Thymus (tissue), 11 donors: Measurements from ENCODE around the gene ARL1. TPM values are rescaled to one million over a fixed set of nuclear protein-coding genes. Genes with fewer than 3 reads are reported as not detected.
"Not testable (repeated sequence)": the region's sequence is repeated elsewhere in the genome, so short reads cannot be mapped to it uniquely, and the experiment has no call there.

Experiments used
- DNase-seq, 9 donors: peaks; one replicate each; pipeline ENCODE4 v3.0.0-alpha.2; 2013; ENCODE audit warnings: low spot score in 9 of 9, low read depth in 6 of 9, missing footprints in 1 of 9
- H3K27ac ChIP-seq, 2 donors: one replicate each; pipeline ENCODE4 v1.5.1; 2013; ENCODE audit warnings: control low read depth in 1 of 2, low read depth in 1 of 2, low read length in 1 of 2, mild to moderate bottlenecking in 1 of 2, moderate library complexity in 1 of 2
- H3K27me3 ChIP-seq, 2 donors: one replicate each; pipeline ENCODE4 v1.5.1; 2013; ENCODE audit warnings: low read length in 1 of 2; ENCODE audit not compliant: control insufficient read depth in 2 of 2, insufficient read depth in 1 of 2
- H3K36me3 ChIP-seq, 2 donors: one replicate each; pipeline ENCODE4 v1.5.1; 2013; ENCODE audit warnings: low read length in 1 of 2, mild to moderate bottlenecking in 1 of 2, moderate library complexity in 1 of 2; ENCODE audit not compliant: control insufficient read depth in 2 of 2, insufficient read depth in 2 of 2
- H3K4me1 ChIP-seq, 2 donors: one replicate each; pipeline ENCODE4 v1.5.1; 2013; ENCODE audit warnings: low read length in 2 of 2; ENCODE audit not compliant: control insufficient read depth in 2 of 2, insufficient read depth in 2 of 2
- H3K4me3 ChIP-seq, 2 donors: one replicate each; pipeline ENCODE4 v1.5.1; 2013; ENCODE audit warnings: low read length in 2 of 2, control low read depth in 1 of 2, mild to moderate bottlenecking in 1 of 2
- H3K9me3 ChIP-seq, 2 donors: one replicate each; pipeline ENCODE4 v1.5.1; 2013; ENCODE audit warnings: low read length in 1 of 2, mild to moderate bottlenecking in 1 of 2; ENCODE audit not compliant: control insufficient read depth in 2 of 2, insufficient read depth in 1 of 2
- WGBS: extraction: QIAGEN DNeasy Blood & Tissue Kit; methylation state at CpG from one replicate; pipeline ENCODE4 v1.1.7; 2013; 5-methylcytosine and 5-hydroxymethylcytosine counted together
- polyA plus RNA-seq: library from polyadenylated mRNA; stranded (reverse); fragments of 200-250 nt; gene quantifications from one replicate; pipeline ENCODE4 v1.2.3, GENCODE V29; 2013
- total RNA-seq: library from RNA; stranded (reverse); fragments of 120-200 nt; gene quantifications from one replicate; pipeline ENCODE4 v1.2.4, GENCODE V29; 2013
- donor health status: healthy.

The ARL1 gene
- total and polyA plus RNA-seq, 2 donors: 31.6 to 46.6 TPM

GRCh38 chr12:101415228-101415627 is 7.7 kb upstream of the ARL1 start:
- Histone ChIP-seq H3K27me3 (no peaks in the 10 kb centered on the region), H3K4me1 (no peaks in the 10 kb centered on the region), H3K4me3 (no peak overlapping the region), H3K27ac (no peak overlapping the region), H3K9me3 (no peaks in the 10 kb centered on the region), H3K36me3 (no peaks in the 10 kb centered on the region)
- DNase-seq: no peak
- 97% methylated on average over 1 of the region's 1 CpG for WGBS

DNA sequence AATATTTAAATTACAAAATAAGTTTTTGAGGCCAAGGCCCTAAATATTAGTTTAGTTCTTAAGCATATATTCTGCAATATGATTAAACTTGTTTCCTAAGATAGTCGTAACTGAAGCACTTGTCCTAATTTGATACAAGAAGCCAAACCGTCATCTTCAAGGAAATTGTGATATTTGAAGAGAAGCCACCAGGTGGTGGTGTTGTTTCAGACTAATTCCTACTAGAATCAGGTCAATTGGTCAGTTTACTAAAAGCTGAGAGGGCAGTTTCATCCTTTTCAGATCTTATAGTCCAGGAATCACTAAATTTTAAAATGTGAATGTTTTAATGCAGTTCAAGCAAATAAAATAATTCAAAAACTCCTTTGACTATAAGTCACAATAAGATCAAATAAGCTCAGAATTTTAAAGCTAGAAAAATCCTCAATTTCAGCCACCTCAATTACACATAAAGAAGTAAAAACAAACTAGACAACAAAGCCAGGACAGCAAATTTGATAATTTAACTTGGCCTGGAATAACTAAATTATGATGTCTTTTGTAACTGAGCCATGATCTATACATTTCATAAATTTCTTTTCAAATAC is 7.1 kb upstream of the ARL1 start:
- Histone ChIP-seq H3K36me3 (no peaks in the 10 kb centered on the region), H3K27ac (no peak overlapping the region), H3K9me3 (no peaks in the 10 kb centered on the region), H3K4me1 (no peaks in the 10 kb centered on the region), H3K27me3 (no peaks in the 10 kb centered on the region), H3K4me3 (no peak overlapping the region)
- DNase-seq: peak in 6 of 9 donors; percentile 4 to 38 (median 10)
- 4% methylated on average over 2 of the region's 2 CpGs for WGBS

- DNase-seq, H3K36me3 ChIP-seq, H3K4me1 ChIP-seq, H3K27me3 ChIP-seq, H3K4me3 ChIP-seq, H3K27ac ChIP-seq, H3K9me3 ChIP-seq: not testable (repeated sequence)
- 97% methylated on average over 8 of the region's 8 CpGs for WGBS
These were observed 2.6 kb upstream of the ARL1 start for GRCh38 chr12:101410169-101410568.

GRCh38 chr12:101407049-101407435 is 530 bp downstream of the ARL1 start:
- peaks cover 0 to 2% of the 10 kb centered on the region in 2 donors for H3K9me3 ChIP-seq
- under 1% methylated on average over 18 of the region's 18 CpGs for WGBS
- peak overlapping the region; percentile 63 to 98 for H3K4me3 ChIP-seq
- peak overlapping the region; percentile 77 to 88 for H3K27ac ChIP-seq
- H3K36me3 ChIP-seq: peaks cover 0 to 2% of the 10 kb centered on the region in 2 donors
- H3K4me1 ChIP-seq: peaks cover 3 to 4% of the 10 kb centered on the region in 2 donors
- no peaks in the 10 kb centered on the region for H3K27me3 ChIP-seq
- DNase-seq: peak in 8 of 9 donors; percentile 1 to 53 (median 22)

GRCh38 chr12:101391181-101391580 is 16.4 kb downstream of the ARL1 start:
- WGBS: 77% methylated on average over 3 of the region's 3 CpGs

DNA sequence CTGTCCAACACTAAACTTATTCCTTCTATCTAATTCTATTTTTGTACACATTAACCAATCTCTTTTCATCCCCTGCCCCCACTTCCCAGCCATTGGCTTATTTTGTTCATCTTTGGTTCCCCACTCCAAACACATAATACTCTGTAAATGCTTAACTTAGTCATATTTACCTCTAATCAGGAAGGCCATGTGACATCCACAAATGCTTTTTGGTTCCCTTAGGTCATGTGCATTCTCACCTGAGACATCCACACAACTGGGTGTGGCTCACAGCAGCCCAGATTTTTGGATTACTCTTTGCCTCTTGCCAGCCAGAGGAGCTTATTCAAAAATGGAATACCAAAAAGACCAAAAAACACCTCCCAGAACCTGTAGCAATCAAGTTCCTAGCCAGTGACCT is 28.4 kb downstream of the ARL1 start:
- Histone ChIP-seq H3K4me3 (no peak overlapping the region), H3K27me3 (no peaks in the 10 kb centered on the region), H3K9me3 (no peaks in the 10 kb centered on the region), H3K27ac (no peak overlapping the region), H3K36me3 (peaks cover 13 to 35% of the 10 kb centered on the region in 2 donors), H3K4me1 (no peaks in the 10 kb centered on the region)
- DNase-seq: no peak

More at GRCh38 chr12:101391181-101391580, 16.4 kb downstream of the ARL1 start:
- H3K9me3 ChIP-seq, H3K4me3 ChIP-seq, H3K27ac ChIP-seq, H3K4me1 ChIP-seq, H3K27me3 ChIP-seq, DNase-seq: not testable (repeated sequence)
- H3K36me3 ChIP-seq: peaks cover 8 to 38% of the 10 kb centered on the region in 2 donors

DNA sequence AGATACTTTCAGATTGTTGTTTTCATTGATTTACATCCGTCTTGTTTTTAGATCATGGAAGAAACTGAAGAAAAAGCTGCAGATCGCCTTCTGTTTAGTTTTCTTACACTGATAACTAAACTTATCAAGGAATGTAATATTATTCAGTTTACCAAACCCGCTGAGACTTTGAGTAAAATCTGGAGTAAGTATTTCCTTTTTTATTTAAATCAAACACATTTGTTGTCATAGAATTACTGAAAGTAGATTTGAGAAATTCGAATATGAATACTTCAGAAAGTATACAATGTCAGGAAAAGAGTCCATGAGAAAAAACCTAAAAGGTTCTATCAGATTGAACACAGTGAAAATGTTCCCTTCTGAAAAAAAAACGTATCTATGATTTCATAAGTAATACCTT is 32.0 kb downstream of the ARL1 start:
- 95% methylated on average over 5 of the region's 5 CpGs for WGBS
- H3K4me1 ChIP-seq: no peaks in the 10 kb centered on the region
- H3K27me3 ChIP-seq: no peaks in the 10 kb centered on the region
- H3K9me3 ChIP-seq: no peaks in the 10 kb centered on the region
- H3K4me3 ChIP-seq: no peak overlapping the region
- H3K27ac ChIP-seq: no peak overlapping the region
- DNase-seq: no peak
- H3K36me3 ChIP-seq: peaks cover 11 to 46% of the 10 kb centered on the region in 2 donors

DNA sequence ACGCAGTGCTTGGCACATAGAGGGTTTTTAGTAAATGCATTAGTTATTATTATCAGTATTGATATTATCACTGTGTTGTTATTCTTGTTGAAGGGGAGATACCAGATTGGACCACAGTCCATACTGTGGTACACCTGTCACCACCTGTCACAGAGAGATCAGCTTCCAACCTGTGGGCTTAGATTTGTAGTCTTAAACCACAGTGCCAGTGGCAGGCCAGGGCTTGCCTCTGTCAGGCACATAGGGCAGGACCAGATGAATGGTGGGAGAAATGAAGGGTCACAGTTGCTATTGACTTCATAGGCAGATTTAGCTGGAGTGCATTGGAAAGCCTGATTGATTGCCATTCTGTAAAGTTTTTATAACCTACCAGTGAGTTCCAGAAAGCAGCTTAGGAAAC is 35.1 kb downstream of the ARL1 start:
- Histone ChIP-seq H3K4me3 (no peak overlapping the region), H3K27me3 (no peaks in the 10 kb centered on the region), H3K9me3 (no peaks in the 10 kb centered on the region), H3K36me3 (peaks cover 14 to 45% of the 10 kb centered on the region in 2 donors), H3K27ac (no peak overlapping the region), H3K4me1 (no peaks in the 10 kb centered on the region)
- DNase-seq: no peak
- WGBS: 100% methylated on average over 1 of the region's 1 CpG

DNA sequence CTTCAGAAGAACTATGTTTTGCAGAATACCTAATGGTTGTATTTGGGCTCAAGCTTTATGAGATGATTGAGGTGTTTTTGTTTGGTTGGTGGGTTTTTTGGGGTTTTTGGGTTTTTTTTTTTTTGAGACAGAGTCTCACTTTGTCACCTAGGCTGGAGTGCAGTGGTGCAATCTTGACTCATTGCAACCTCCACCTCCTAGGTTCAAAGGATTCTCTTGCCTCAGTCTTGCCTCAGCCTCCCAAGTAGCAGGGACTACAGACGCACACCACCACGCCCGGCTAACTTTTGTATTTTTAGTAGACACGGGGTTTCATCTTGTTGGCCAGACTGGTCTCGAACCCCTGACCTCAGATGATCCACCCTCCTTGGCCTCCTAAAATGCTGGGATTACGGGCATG is 39.6 kb downstream of the ARL1 start:
- Histone ChIP-seq H3K27me3 (no peaks in the 10 kb centered on the region), H3K9me3 (no peaks in the 10 kb centered on the region), H3K36me3 (peaks cover 20 to 61% of the 10 kb centered on the region in 2 donors), H3K27ac (no peak overlapping the region), H3K4me3 (no peak overlapping the region), H3K4me1 (no peaks in the 10 kb centered on the region)
- 99% methylated on average over 6 of the region's 6 CpGs for WGBS
- DNase-seq: no peak
